Activated CD8-positive, alpha-beta memory T cell treated with anti-CD3 and anti-CD28 coated beads for 1 hour (primary cell): Measurements from ENCODE around the gene MAP3K4.

Experiments used
- DNase-seq, 2 donors: peaks; one replicate each; pipeline ENCODE4 v3.0.0-alpha.2; 2020; ENCODE audit warnings: low read depth in 1 of 2; ENCODE audit errors: extremely low read depth in 1 of 2

MAP3K4 gene

GRCh38 chr6:161166677-161167076, 175.1 kb downstream of the MAP3K4 start:
- no peak for DNase-seq
